SKM-1 treated with dmso at 0.1 percent for 144 hours (cell line): ENCODE data around the gene SLC26A8.
"Not testable (repeated sequence)": the region's sequence is repeated elsewhere in the genome, so short reads cannot be mapped to it uniquely, and the experiment has no call there.

ENCODE experiments used
- DNase-seq: peaks from one replicate; lab custom pipeline; 2025; ENCODE audit not compliant: unreplicated experiment; lab: John Stamatoyannopoulos, UW

The SLC26A8 gene

GRCh38 chr6:36052097-36052496 lies 27.7 kb upstream of the SLC26A8 start:
- no peak for DNase-seq

GRCh38 chr6:36050947-36051710 lies 26.7 kb upstream of the SLC26A8 start:
- no peak for DNase-seq

GRCh38 chr6:36050305-36050704 lies 25.9 kb upstream of the SLC26A8 start:
- no peak for DNase-seq

GRCh38 chr6:36049582-36049981 lies 25.1 kb upstream of the SLC26A8 start:
- no peak for DNase-seq

GRCh38 chr6:36042618-36043260 lies 18.3 kb upstream of the SLC26A8 start:
- no peak for DNase-seq

- DNase-seq = no peak
Measured at GRCh38 chr6:36040958-36041357, 16.5 kb upstream of the SLC26A8 start.

GRCh38 chr6:36039112-36039511 lies 14.7 kb upstream of the SLC26A8 start:
- DNase-seq = no peak

- DNase-seq = no peak
Measured at GRCh38 chr6:36038120-36038876, 13.9 kb upstream of the SLC26A8 start.

GRCh38 chr6:36035225-36035624 lies 10.8 kb upstream of the SLC26A8 start:
- DNase-seq = no peak

GRCh38 chr6:36034441-36034840 lies 10.0 kb upstream of the SLC26A8 start:
- no peak for DNase-seq

- DNase-seq = no peak
Measured at GRCh38 chr6:36033935-36034334, 9.5 kb upstream of the SLC26A8 start.

- not testable (repeated sequence) for DNase-seq
Measured at GRCh38 chr6:36033144-36033543, 8.7 kb upstream of the SLC26A8 start.

GRCh38 chr6:36032261-36032660 lies 7.8 kb upstream of the SLC26A8 start:
- DNase-seq = peak; percentile 90

GRCh38 chr6:36029464-36029863 lies 5.0 kb upstream of the SLC26A8 start:
- DNase-seq = peak; percentile 65

- DNase-seq = peak; percentile 13
Measured at GRCh38 chr6:36028877-36029324, 4.5 kb upstream of the SLC26A8 start.

GRCh38 chr6:36028088-36028876 lies 3.8 kb upstream of the SLC26A8 start:
- DNase-seq = no peak

- peak; percentile 99 for DNase-seq
Measured at GRCh38 chr6:36027501-36028087, 3.2 kb upstream of the SLC26A8 start, which contains the start of gene MAPK14. TSS of gene MAPK14 (plus strand) at chr6:36027808. CDS start at chr6:36028158, 350 bp downstream.

GRCh38 chr6:36025932-36026327 lies 1.5 kb upstream of the SLC26A8 start:
- no peak for DNase-seq

- DNase-seq = no peak
Measured at GRCh38 chr6:36025260-36025931, 955 bp upstream of the SLC26A8 start.

- DNase-seq = peak; percentile 7
Measured at GRCh38 chr6:36020154-36020553, 4.3 kb downstream of the SLC26A8 start.
